K562 (cell line): Measurements from ENCODE around the gene RGL4. TPM values are rescaled to one million over a fixed set of nuclear protein-coding genes. Genes with fewer than 3 reads are reported as not detected.

ENCODE experiments used
- ATAC-seq: fragments of 200-7000 bp; cut with Tn5 transposase; 3 replicates; pipeline ENCODE4 v1.9.1; 2020; ENCODE audit warnings: moderate library complexity
- BruUV-seq: library from RNA; stranded (reverse); fragments of 400-500 nt; replicated peaks from 2 replicates; lab custom pipeline; 2021; lab: Mats Ljungman, UMichigan
- CTCF ChIA-PET: fragments of 300-600 bp; formaldehyde crosslinking; extraction: SDS; loops from one replicate; lab custom pipeline; 2021; ENCODE audit warnings: low intra/inter-chr PET ratio; lab: Yijun Ruan, JAX
- POLR2A ChIA-PET: fragments of 300-600, 350-650 bp; sonication (Branson Sonifier 250); formaldehyde crosslinking; extraction: SDS; loops from one replicate; lab custom pipeline; 2021; ENCODE audit warnings: antibody characterized with exemption, inconsistent platforms; lab: Yijun Ruan, JAX
- DNase-seq, 4 experiments: peaks; one replicate each; pipeline versions ENCODE4 v3.0.0 to v3.0.0-alpha.2; 2011 to 2018; ENCODE audit warnings: low spot score in 3 of 4, mixed read lengths in 3 of 4; ENCODE audit errors: extremely low read depth in 1 of 4
- FAIRE-seq: peaks from 2 replicates; lab custom pipeline; 2011; peaks lifted over from hg19 to GRCh38; lab: Jason Lieb, UNC
- H2AFZ ChIP-seq: 2 replicates; pipeline ENCODE4 v1.6.0; 2011; ENCODE audit warnings: low read depth, low read length, control low read depth, inconsistent platforms
- H3K27ac ChIP-seq: fragments of 200-600 bp; 3 replicates; pipeline ENCODE4 v1.8.0; 2011; ENCODE audit warnings: low read depth, mild to moderate bottlenecking, control low read depth, inconsistent platforms, low read length, moderate library complexity, mixed read lengths; ENCODE audit errors: extremely low read depth
- H3K27me3 ChIP-seq, 2 experiments: fragments of 300-600 bp in 1 of 2; 2 replicates in 1 of 2; 3 replicates in 1 of 2; pipeline versions ENCODE4 v1.6.0 to v1.8.0; 2011; ENCODE audit warnings: inconsistent platforms in 2 of 2, low read length in 2 of 2, mild to moderate bottlenecking in 1 of 2, mixed read lengths in 1 of 2, moderate library complexity in 1 of 2; ENCODE audit not compliant: control insufficient read depth in 2 of 2, insufficient read depth in 2 of 2
- H3K36me3 ChIP-seq: fragments of 300-600 bp; 3 replicates; pipeline ENCODE4 v1.8.0; 2011; ENCODE audit warnings: mild to moderate bottlenecking, low read length, inconsistent platforms; ENCODE audit not compliant: control insufficient read depth, insufficient read depth
- H3K4me1 ChIP-seq, 2 experiments: fragments of 200-600 bp in 1 of 2; replicated peaks in 1 of 2; 2 replicates in 1 of 2; 3 replicates in 1 of 2; pipeline versions ENCODE4 v1.5.1 to v1.8.0; 2011; ENCODE audit warnings: inconsistent platforms in 2 of 2, low read length in 2 of 2, mild to moderate bottlenecking in 1 of 2, mixed read lengths in 1 of 2, moderate library complexity in 1 of 2; ENCODE audit not compliant: control insufficient read depth in 2 of 2, insufficient read depth in 2 of 2
- H3K4me2 ChIP-seq: 2 replicates; pipeline ENCODE4 v1.6.1; 2011; ENCODE audit warnings: low read length, control low read depth, inconsistent platforms, mixed read lengths; ENCODE audit not compliant: insufficient read depth
- H3K4me3 ChIP-seq: fragments of 200-600 bp; sonication (generic), shearing (Covaris generic); 2 replicates; pipeline ENCODE4 v1.5.1; 2016; ENCODE audit warnings: control low read depth, inconsistent platforms
- H3K79me2 ChIP-seq: fragments of 200-600 bp; 3 replicates; pipeline ENCODE4 v1.8.0; 2011; ENCODE audit warnings: low read length, inconsistent platforms; ENCODE audit not compliant: control insufficient read depth, insufficient read depth
- H3K9ac ChIP-seq, 2 experiments: 2 replicates each; pipeline versions ENCODE4 v1.6.0 to v1.6.1; 2011; ENCODE audit warnings: low read depth in 2 of 2, low read length in 2 of 2, control low read depth in 1 of 2, inconsistent platforms in 1 of 2, mild to moderate bottlenecking in 1 of 2, mixed read lengths in 1 of 2; ENCODE audit not compliant: insufficient read depth in 1 of 2
- H3K9me1 ChIP-seq: one replicate; pipeline ENCODE4 v1.6.0; 2011; ENCODE audit warnings: inconsistent platforms, mild to moderate bottlenecking, low read length, moderate library complexity; ENCODE audit not compliant: control insufficient read depth, insufficient read depth
- H3K9me3 ChIP-seq: replicated peaks from 2 replicates; pipeline ENCODE4 v1.5.1; 2011; ENCODE audit warnings: low read depth, low read length, inconsistent platforms; ENCODE audit not compliant: control insufficient read depth, insufficient read depth
- H4K20me1 ChIP-seq: replicated peaks from 2 replicates; pipeline ENCODE4 v1.6.1; 2011; ENCODE audit warnings: low read length, inconsistent platforms, mixed read lengths; ENCODE audit not compliant: control insufficient read depth, insufficient read depth
- EGR1 ChIP-seq: fragments of 450-650 bp; conservative IDR thresholded peaks from 2 replicates; pipeline ENCODE4 v1.6.1; 2017; ENCODE audit warnings: mild to moderate bottlenecking
- ELF2 ChIP-seq: fragments of 250-450 bp; sonication (Bioruptor Pico); IDR thresholded peaks from 2 replicates; pipeline ENCODE4 v1.5.0; 2021; ENCODE audit warnings: mild to moderate bottlenecking
- IRF2 ChIP-seq: sonication (generic); formaldehyde crosslinking; IDR thresholded peaks from 2 replicates; pipeline ENCODE4 v1.8.1; 2022; ENCODE audit warnings: mild to moderate bottlenecking, missing genetic modification reagents
- JUN ChIP-seq, 2 experiments: sonication (generic) in 1 of 2; formaldehyde crosslinking in 1 of 2; IDR thresholded peaks; 2 replicates each; pipeline versions ENCODE4 v1.6.1 to v1.8.0; 2012 to 2022; ENCODE audit warnings: borderline replicate concordance in 2 of 2, mild to moderate bottlenecking in 2 of 2, improper control_type of control experiment in 1 of 2, low read depth in 1 of 2, low read length in 1 of 2, missing genetic modification reagents in 1 of 2
- KLF10 ChIP-seq: fragments of 250-450 bp; sonication (Bioruptor Pico); IDR thresholded peaks from 2 replicates; pipeline ENCODE4 v1.6.1; 2021; ENCODE audit warnings: matching md5 sums
- LARP7 ChIP-seq: fragments of 450-650 bp; IDR thresholded peaks from 2 replicates; pipeline ENCODE4 v1.6.1; 2016
- MCM3 ChIP-seq: fragments of 450-650 bp; IDR thresholded peaks from 2 replicates; pipeline ENCODE4 v1.6.1; 2016
- POU5F1 ChIP-seq: fragments of 150-350 bp; IDR thresholded peaks from 2 replicates; pipeline ENCODE4 v1.6.1; 2014; ENCODE audit warnings: borderline replicate concordance, low read length, low read depth, mild to moderate bottlenecking; ENCODE audit not compliant: partially characterized antibody
- SRSF1 ChIP-seq: fragments of 200-400 bp; formaldehyde crosslinking; IDR thresholded peaks from 2 replicates; pipeline ENCODE4 v1.6.1; 2017; ENCODE audit warnings: mild to moderate bottlenecking, low read depth, low read length, moderate library complexity
- U2AF2 ChIP-seq: fragments of 200-400 bp; formaldehyde crosslinking; optimal IDR thresholded peaks from 2 replicates; pipeline ENCODE3; 2017; ENCODE audit warnings: low read depth, mild to moderate bottlenecking, low read length
- ZC3H4 ChIP-seq: sonication (generic); formaldehyde crosslinking; IDR thresholded peaks from 2 replicates; pipeline ENCODE4 v1.9.0; 2021; ENCODE audit warnings: missing genetic modification reagents, borderline replicate concordance
- ZNF133 ChIP-seq: fragments of 250-450 bp; sonication (Bioruptor Pico); IDR thresholded peaks from 2 replicates; pipeline ENCODE4 v1.4.0; 2020; ENCODE audit warnings: mild to moderate bottlenecking
- ZNF274 ChIP-seq: IDR thresholded peaks from 2 replicates; pipeline ENCODE4 v1.6.1; 2011; ENCODE audit warnings: low read depth, mild to moderate bottlenecking, low read length, moderate library complexity, borderline replicate concordance
- ZNF282 ChIP-seq: sonication (generic); formaldehyde crosslinking; IDR thresholded peaks from 2 replicates; pipeline ENCODE4 v1.8.1; 2023; ENCODE audit warnings: missing genetic modification reagents
- ZNF507 ChIP-seq: conservative IDR thresholded peaks from 2 replicates; pipeline ENCODE4 v1.6.1; 2017; ENCODE audit warnings: missing genetic modification characterization, missing compliant biosample characterization
- ZNF561 ChIP-seq: fragments of 450-650 bp; formaldehyde crosslinking; conservative IDR thresholded peaks from 2 replicates; pipeline ENCODE4 v1.4.0; 2020; ENCODE audit warnings: mild to moderate bottlenecking, moderate library complexity
- ZNF75A ChIP-seq: fragments of 450-650 bp; formaldehyde crosslinking; IDR thresholded peaks from 2 replicates; pipeline ENCODE4 v1.4.0; 2020; ENCODE audit warnings: mild to moderate bottlenecking
- WGBS: fragments of 100-300 bp; shearing (Covaris generic); methylation state at CpG from one replicate; pipeline ENCODE4 v1.1.6; 2016; ENCODE audit warnings: low coverage, mixed read lengths; ENCODE audit not compliant: insufficient coverage; ENCODE audit errors: missing lambda C conversion rate; 5-methylcytosine and 5-hydroxymethylcytosine counted together
- in situ Hi-C: fragments of 300-500 bp; cut with MboI; formaldehyde crosslinking; loops from 4 replicates; pipeline ENCODE4 v1.15.0; 2018; ENCODE audit warnings: inconsistent platforms, mixed read lengths
- intact Hi-C: fragments of 100-400 bp; cut with micrococcal nuclease; formaldehyde crosslinking; loops from 2 replicates; pipeline ENCODE4 v1.14.2; 2022
- polyA plus RNA-seq, 8 experiments: library from polyadenylated mRNA; depleted of rRNA in 4 of 8; stranded (reverse) in 5 of 8; unstranded in 3 of 8; fragments of >200 nt; fragmentation: Nextera tagmentation in 2 of 8; fragmentation: Illumina TruSeq in 1 of 8; extraction: Ambion mirVana in 2 of 8; extraction: Trizol in 1 of 8; gene quantifications; 2 replicates each; pipeline versions ENCODE4 v1.2.1 to v1.2.3, GENCODE V29; 2011 to 2014; ENCODE audit warnings: inconsistent platforms in 1 of 8, missing spikeins in 1 of 8
- total RNA-seq, 7 experiments: library from RNA; depleted of rRNA in 6 of 7; stranded (reverse); fragments of >200 nt in 6 of 7; fragmentation: Illumina TruSeq in 2 of 7; extraction: Trizol in 2 of 7; gene quantifications; 2 replicates each; pipeline versions ENCODE4 v1.2.1 to v1.2.3, GENCODE V29; 2011 to 2021; ENCODE audit warnings: low replicate concordance in 1 of 7
- TF ChIP-seq, protein P1 (sequence below), 2 experiments: fragments of 250-450 bp in 1 of 2; fragments of 450-650 bp in 1 of 2; sonication (Bioruptor Pico) in 1 of 2; IDR thresholded peaks; 2 replicates each; pipeline versions ENCODE4 v1.6.1 to v1.8.0; 2016 to 2021; ENCODE audit warnings: mild to moderate bottlenecking in 2 of 2, moderate library complexity in 2 of 2, missing compliant biosample characterization in 1 of 2, missing genetic modification characterization in 1 of 2
- TF ChIP-seq, protein P2 (sequence below): IDR thresholded peaks from 2 replicates; pipeline ENCODE4 v1.6.1; 2012; ENCODE audit warnings: low read depth, low read length, improper control_type of control experiment, borderline replicate concordance

The RGL4 gene
- total and polyA plus RNA-seq, 9 of the 15 experiments (the other 6 are each of a cell fraction or from before 2014, with no cell fraction given), result not detected

DNA sequence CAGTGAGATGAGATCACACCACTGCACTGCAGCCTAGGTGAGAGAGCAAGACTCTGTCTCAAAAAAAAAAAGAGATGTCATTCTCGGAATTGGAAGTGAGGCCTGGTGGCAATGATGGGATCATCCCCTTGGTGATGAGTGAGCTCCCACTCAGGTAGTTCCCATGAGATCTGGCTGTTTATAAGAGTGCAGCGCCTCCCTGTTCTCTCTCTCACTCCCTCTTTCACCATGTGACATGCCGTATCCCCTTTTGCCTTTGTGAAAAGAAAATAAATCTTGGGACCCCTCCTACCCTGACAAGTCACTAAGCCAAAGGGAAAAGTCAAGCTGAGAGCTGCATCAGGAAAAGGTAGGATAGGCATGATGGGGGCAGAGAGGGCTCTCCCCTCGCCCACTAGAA, 31.3 kb downstream of the RGL4 start:
- no peak for DNase-seq
- POLR2A ChIA-PET, result no interaction called here
- CTCF ChIA-PET, result interaction anchor here (0.6 kb wide), 1 partner anchor 110 kb away, joined by 3 read pairs; no protein-coding TSS in a partner anchor
- Histone ChIP-seq H3K9me3 (no peaks in the 10 kb centered on the region), H3K4me2 (no peak overlapping the region), H3K79me2 (peaks cover under 1% of the 10 kb centered on the region; the same call in 2 of the 3 replicates), H2AFZ (no peak overlapping the region), H4K20me1 (no peaks in the 10 kb centered on the region), H3K4me1 (peaks cover 3 to 5% of the 10 kb centered on the region in 2 experiments; a peak in 4 of 5 replicates), H3K4me3 (no peak overlapping the region), H3K9me1 (no peaks in the 10 kb centered on the region), H3K27ac (no peak overlapping the region), H3K36me3 (no peaks in the 10 kb centered on the region)
- 33% methylated on average over 2 of the region's 4 CpGs for WGBS
- intact Hi-C loops (no loop called here), in situ Hi-C loops (no loop called here)
- FAIRE-seq, result no peak
- BruUV-seq, result no TSS peak
- ATAC-seq, result no peak
- TF ChIP-seq EGR1, result no peak
- TF ChIP-seq KLF10 (CRISPR knock-in tag), result no peak
- no peak for TF ChIP-seq U2AF2
- TF ChIP-seq, protein P1, sequence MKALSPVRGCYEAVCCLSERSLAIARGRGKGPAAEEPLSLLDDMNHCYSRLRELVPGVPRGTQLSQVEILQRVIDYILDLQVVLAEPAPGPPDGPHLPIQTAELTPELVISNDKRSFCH (CRISPR knock-in tag; IDR thresholded peaks at IDR 0.05), result no peak
- TF ChIP-seq, protein P1 (tag; IDR thresholded peaks at IDR 0.05), result no peak
- no peak for TF ChIP-seq ZNF561 (CRISPR knock-in tag)
- no peak for TF ChIP-seq JUN (IDR thresholded peaks at IDR 0.05; ENCODE audit: borderline replicate concordance, low read depth, low read length)
- no peak for TF ChIP-seq JUN (CRISPR knock-in tag; IDR thresholded peaks at IDR 0.05; ENCODE audit: borderline replicate concordance)
- TF ChIP-seq ZNF133 (CRISPR knock-in tag), result no peak
- TF ChIP-seq POU5F1, result no peak
- no peak for TF ChIP-seq MCM3
- no peak for TF ChIP-seq ZNF282
- TF ChIP-seq ELF2, result no peak
- TF ChIP-seq IRF2 (CRISPR knock-in tag), result no peak
- no peak for TF ChIP-seq ZNF274
- no peak for TF ChIP-seq LARP7
- no peak for TF ChIP-seq SRSF1
- TF ChIP-seq ZNF75A, result no peak
- TF ChIP-seq, protein P2, sequence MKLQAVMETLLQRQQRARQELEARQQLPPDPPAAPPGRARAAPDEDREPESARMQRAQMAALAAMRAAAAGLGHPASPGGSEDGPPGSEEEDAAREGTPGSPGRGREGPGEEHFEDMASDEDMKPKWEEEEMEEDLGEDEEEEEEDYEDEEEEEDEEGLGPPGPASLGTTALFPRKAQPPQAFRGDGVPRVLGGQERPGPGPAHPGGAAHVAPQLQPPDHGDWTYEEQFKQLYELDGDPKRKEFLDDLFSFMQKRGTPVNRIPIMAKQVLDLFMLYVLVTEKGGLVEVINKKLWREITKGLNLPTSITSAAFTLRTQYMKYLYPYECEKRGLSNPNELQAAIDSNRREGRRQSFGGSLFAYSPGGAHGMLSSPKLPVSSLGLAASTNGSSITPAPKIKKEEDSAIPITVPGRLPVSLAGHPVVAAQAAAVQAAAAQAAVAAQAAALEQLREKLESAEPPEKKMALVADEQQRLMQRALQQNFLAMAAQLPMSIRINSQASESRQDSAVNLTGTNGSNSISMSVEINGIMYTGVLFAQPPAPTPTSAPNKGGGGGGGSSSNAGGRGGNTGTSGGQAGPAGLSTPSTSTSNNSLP, result no peak
- no peak for TF ChIP-seq ZNF507 (tag)
- TF ChIP-seq ZC3H4 (CRISPR knock-in tag), result no peak
- TF ChIP-seq, all 486 proteins: peak for 0
- no peaks in the 10 kb centered on the region for H3K27me3 ChIP-seq
- no peak overlapping the region for H3K9ac ChIP-seq
